Muscle of back (tissue), 13 donors: Measurements from ENCODE around the gene SLC22A31. TPM values are rescaled to one million over a fixed set of nuclear protein-coding genes. Genes with fewer than 3 reads are reported as not detected.
A peak's percentile ranks its signal among the peaks of the same experiment; 100 is the strongest.
"Not testable (repeated sequence)": the region's sequence is repeated elsewhere in the genome, so short reads cannot be mapped to it uniquely, and the experiment has no call there.

Experiments used
- DNase-seq, 3 donors: peaks; one replicate each; pipeline versions ENCODE4 v3.0.0 to v3.0.0-alpha.2; 2013
- long read RNA-seq, 9 donors: transcript quantifications; one replicate each; lab custom pipeline, GENCODE V29; 2026
- polyA plus RNA-seq, 10 donors: library from polyadenylated mRNA; unstranded; fragments of 120-200 nt; gene quantifications; one replicate each; pipeline ENCODE4 v1.2.1, GENCODE V29; 2013; ENCODE audit not compliant: insufficient read length in 10 of 10

Gene SLC22A31
- 1 to 10 TPM in 6 of 10 donors, under 1 TPM in 4; 0.43 to 4.1 (median 1.1) TPM for polyA plus RNA-seq
- long read RNA-seq, donor 1: 0 reads
- long read RNA-seq, donor 2: 0 reads
- long read RNA-seq, donor 3: 0 reads
- long read RNA-seq, donor 4: 0 reads
- long read RNA-seq, donor 5: 0 reads
- long read RNA-seq, donor 6: 0 reads
- long read RNA-seq, donor 7: 0 reads
- long read RNA-seq, donor 8: 0 reads
- long read RNA-seq, donor 9: 0 reads

GRCh38 chr16:89200124-89200849 lies at the start of gene SLC22A31:
SLC22A31 (minus strand) TSS chr16:89200537; CDS start chr16:89200501, 36 bp downstream.
- no peak for DNase-seq

GRCh38 chr16:89248196-89248982 lies 48.1 kb upstream of the SLC22A31 start:
- no peak for DNase-seq

- not testable (repeated sequence) for DNase-seq
Measured at GRCh38 chr16:89247734-89248075, 47.4 kb upstream of the SLC22A31 start.

GRCh38 chr16:89246903-89247733 lies 46.8 kb upstream of the SLC22A31 start:
- DNase-seq: peak; percentile 56 to 67 (median 67)

- DNase-seq: no peak
Measured at GRCh38 chr16:89246383-89246902, 46.1 kb upstream of the SLC22A31 start.

- no peak for DNase-seq
Measured at GRCh38 chr16:89244754-89245153, 44.4 kb upstream of the SLC22A31 start.

GRCh38 chr16:89244264-89244663 lies 43.9 kb upstream of the SLC22A31 start:
- DNase-seq: not testable (repeated sequence)

GRCh38 chr16:89243664-89244063 lies 43.3 kb upstream of the SLC22A31 start:
- no peak for DNase-seq

GRCh38 chr16:89242795-89243200 lies 42.5 kb upstream of the SLC22A31 start:
- DNase-seq: no peak

GRCh38 chr16:89241187-89242007 lies 41.1 kb upstream of the SLC22A31 start:
- peak; percentile 74 to 94 (median 82) for DNase-seq

GRCh38 chr16:89237733-89238132 lies 37.4 kb upstream of the SLC22A31 start:
- no peak for DNase-seq

- DNase-seq: no peak
Measured at GRCh38 chr16:89233678-89234490, 33.5 kb upstream of the SLC22A31 start.

GRCh38 chr16:89232107-89232506 lies 31.8 kb upstream of the SLC22A31 start:
- DNase-seq: no peak

GRCh38 chr16:89230255-89230654 lies 29.9 kb upstream of the SLC22A31 start:
- peak; percentile 44 to 76 (median 52) for DNase-seq

- DNase-seq: no peak
Measured at GRCh38 chr16:89224665-89225064, 24.3 kb upstream of the SLC22A31 start.

- no peak for DNase-seq
Measured at GRCh38 chr16:89222931-89223330, 22.6 kb upstream of the SLC22A31 start.

- no peak for DNase-seq
Measured at GRCh38 chr16:89221604-89222003, 21.3 kb upstream of the SLC22A31 start.

- no peak for DNase-seq
Measured at GRCh38 chr16:89219365-89219764, 19.0 kb upstream of the SLC22A31 start.

- DNase-seq: peak; percentile 77 to 96 (median 88)
Measured at GRCh38 chr16:89217388-89218191, 17.3 kb upstream of the SLC22A31 start, which contains the start of gene ZNF778. ZNF778 (plus strand) TSS chr16:89217703; CDS start chr16:89221128, 3,425 bp downstream.
